ENCODE measurements around the gene DYNC2LI1.

The DYNC2LI1 gene

DNA sequence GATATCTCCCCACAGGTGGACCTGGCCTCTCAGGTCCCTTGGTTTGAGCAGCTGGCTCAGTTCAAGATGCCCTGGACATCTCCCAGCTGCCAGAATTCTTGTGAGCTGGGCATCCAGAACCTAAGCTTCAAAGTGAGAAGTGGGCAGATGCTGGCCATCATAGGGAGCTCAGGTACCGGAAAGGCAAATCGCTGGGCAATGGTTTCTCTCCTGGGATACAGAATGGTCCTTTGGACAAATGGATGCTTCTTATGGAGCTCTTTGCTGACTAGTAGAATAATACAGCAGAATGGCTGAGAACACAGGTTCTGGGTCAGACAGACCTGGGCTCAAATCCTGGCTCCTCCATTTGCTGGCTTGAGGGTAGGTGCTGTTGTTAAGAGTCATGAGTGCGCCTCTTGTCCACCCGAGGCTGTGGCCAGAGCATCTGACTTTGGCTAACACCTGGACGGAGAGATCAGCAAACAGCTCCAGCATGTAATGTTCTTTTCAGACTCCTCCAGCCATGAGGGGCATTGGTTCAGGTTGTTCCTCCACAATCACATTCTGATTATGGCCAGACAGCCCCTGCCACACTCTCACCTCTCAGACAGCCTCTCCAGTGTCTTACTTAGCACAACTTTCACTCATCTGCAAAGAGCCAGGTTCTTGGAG lies 72.4 kb downstream of the DYNC2LI1 start:
- H3K9ac ChIP-seq (ENCODE audit: low read depth, low read length) = no peak overlapping the region
- H3K4me2 ChIP-seq (ENCODE audit: insufficient read depth, low read length) = no peak overlapping the region
- H3K79me2 ChIP-seq (ENCODE audit: insufficient read depth, low read length) = no peaks in the 10 kb centered on the region
- TF ChIP-seq, protein P1, sequence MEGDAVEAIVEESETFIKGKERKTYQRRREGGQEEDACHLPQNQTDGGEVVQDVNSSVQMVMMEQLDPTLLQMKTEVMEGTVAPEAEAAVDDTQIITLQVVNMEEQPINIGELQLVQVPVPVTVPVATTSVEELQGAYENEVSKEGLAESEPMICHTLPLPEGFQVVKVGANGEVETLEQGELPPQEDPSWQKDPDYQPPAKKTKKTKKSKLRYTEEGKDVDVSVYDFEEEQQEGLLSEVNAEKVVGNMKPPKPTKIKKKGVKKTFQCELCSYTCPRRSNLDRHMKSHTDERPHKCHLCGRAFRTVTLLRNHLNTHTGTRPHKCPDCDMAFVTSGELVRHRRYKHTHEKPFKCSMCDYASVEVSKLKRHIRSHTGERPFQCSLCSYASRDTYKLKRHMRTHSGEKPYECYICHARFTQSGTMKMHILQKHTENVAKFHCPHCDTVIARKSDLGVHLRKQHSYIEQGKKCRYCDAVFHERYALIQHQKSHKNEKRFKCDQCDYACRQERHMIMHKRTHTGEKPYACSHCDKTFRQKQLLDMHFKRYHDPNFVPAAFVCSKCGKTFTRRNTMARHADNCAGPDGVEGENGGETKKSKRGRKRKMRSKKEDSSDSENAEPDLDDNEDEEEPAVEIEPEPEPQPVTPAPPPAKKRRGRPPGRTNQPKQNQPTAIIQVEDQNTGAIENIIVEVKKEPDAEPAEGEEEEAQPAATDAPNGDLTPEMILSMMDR (IDR thresholded peaks at IDR 0.05; ENCODE audit: borderline replicate concordance, extremely low read depth, low read length, poor library complexity, severe bottlenecking) = no peak
- no peak for TF ChIP-seq EZH2 (IDR thresholded peaks at IDR 0.05; ENCODE audit: borderline replicate concordance, low read depth, low read length, severe bottlenecking)
- no peak overlapping the region for H3K27ac ChIP-seq (ENCODE audit: low read length)
- peaks cover 17% of the 10 kb centered on the region for H3K27me3 ChIP-seq (ENCODE audit: insufficient read depth, low read length, poor library complexity)
- H2AFZ ChIP-seq (ENCODE audit: low read depth, low read length) = no peak overlapping the region
- no peak for ATAC-seq (ENCODE audit: insufficient read depth, low read depth)
- no peak overlapping the region for H3K4me3 ChIP-seq (ENCODE audit: low read depth in 1 of 2, low read length in 2 of 2)
- no peaks in the 10 kb centered on the region for H3K4me1 ChIP-seq (ENCODE audit: insufficient read depth, low read length)
- H3K9me3 ChIP-seq (ENCODE audit: insufficient read depth, low read length, severe bottlenecking) = no peaks in the 10 kb centered on the region
- DNase-seq = no peak
- no peaks in the 10 kb centered on the region for H4K20me1 ChIP-seq (ENCODE audit: insufficient read depth, low read length)
- H3K36me3 ChIP-seq (ENCODE audit: insufficient read depth, low read length) = no peaks in the 10 kb centered on the region

DNA sequence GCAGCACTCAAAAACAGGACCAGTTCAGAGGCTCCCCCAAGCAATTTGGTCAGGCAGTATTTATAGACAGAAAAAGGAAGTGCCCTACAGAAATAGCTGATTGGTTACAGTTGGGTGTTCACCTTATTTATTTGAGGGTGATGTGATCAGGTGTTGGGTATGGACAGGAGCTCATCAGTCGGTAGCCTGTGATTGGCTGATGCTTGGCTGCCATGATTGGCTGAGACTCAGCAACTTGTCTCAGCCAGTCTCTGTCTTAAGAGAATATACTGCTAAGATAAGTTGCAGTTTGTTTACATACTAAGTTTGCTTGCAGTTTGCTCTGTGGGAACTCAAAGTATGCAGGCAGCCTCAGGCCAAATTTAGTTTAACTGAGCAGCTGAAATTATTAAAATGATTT lies 74.4 kb downstream of the DYNC2LI1 start:
- Histone ChIP-seq H3K27ac (ENCODE audit: low read length) (no peak overlapping the region), H2AFZ (ENCODE audit: low read depth, low read length) (no peak overlapping the region), H3K36me3 (ENCODE audit: insufficient read depth, low read length) (no peaks in the 10 kb centered on the region), H3K4me2 (ENCODE audit: insufficient read depth, low read length) (no peak overlapping the region), H3K9ac (ENCODE audit: low read depth, low read length) (no peak overlapping the region), H3K4me1 (ENCODE audit: insufficient read depth, low read length) (no peaks in the 10 kb centered on the region), H3K4me3 (ENCODE audit: low read depth in 1 of 2, low read length in 2 of 2) (no peak overlapping the region), H3K27me3 (ENCODE audit: insufficient read depth, low read length, poor library complexity) (peaks cover 4% of the 10 kb centered on the region), H3K9me3 (ENCODE audit: insufficient read depth, low read length, severe bottlenecking) (no peaks in the 10 kb centered on the region), H4K20me1 (ENCODE audit: insufficient read depth, low read length) (no peaks in the 10 kb centered on the region), H3K79me2 (ENCODE audit: insufficient read depth, low read length) (no peaks in the 10 kb centered on the region)
- ATAC-seq (ENCODE audit: insufficient read depth, low read depth) = no peak
- DNase-seq = no peak
- TF ChIP-seq, protein P1 (IDR thresholded peaks at IDR 0.05; ENCODE audit: borderline replicate concordance, extremely low read depth, low read length, poor library complexity, severe bottlenecking) = no peak
- no peak for TF ChIP-seq EZH2 (IDR thresholded peaks at IDR 0.05; ENCODE audit: borderline replicate concordance, low read depth, low read length, severe bottlenecking)

DNA sequence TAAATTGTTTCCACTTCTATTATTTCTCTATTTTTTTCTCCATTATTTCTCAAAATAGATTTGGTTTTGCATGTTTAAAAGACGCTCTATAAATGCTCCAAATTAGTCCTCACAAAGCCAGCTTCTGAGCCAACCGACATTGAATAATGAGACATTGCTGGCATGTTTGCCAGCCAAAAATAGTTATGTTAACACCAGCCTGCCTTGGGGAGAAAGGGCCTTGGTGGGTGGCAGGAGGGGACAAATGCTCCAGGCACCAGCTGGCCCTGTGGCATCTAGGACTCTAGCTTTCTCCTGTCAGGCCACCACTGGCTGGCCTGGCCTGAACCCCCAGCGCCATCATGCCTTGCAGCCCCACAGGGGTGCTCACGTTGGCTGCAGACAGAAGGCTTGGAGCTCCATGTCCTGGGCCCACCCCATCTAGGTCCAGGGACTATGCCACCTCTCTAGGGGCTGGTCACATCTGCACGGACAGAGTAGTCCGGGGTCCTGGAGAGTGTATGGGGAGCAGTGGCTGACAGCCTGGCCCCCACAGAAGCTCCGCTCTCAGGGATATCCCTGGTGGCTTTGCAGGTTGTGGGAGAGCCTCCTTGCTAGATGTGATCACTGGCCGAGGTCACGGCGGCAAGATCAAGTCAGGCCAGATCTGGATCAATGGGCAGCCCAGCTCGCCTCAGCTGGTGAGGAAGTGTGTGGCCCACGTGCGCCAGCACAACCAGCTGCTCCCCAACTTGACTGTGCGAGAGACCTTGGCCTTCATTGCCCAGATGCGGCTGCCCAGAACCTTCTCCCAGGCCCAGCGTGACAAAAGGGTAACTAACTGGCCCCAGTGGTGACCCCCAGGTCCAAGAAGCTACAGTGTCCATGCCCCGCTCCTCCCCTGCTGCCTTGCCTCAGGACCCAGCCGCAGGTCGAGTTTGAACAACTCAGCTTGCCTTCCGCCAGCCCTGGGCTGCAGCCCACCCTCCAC lies 77.5 kb downstream of the DYNC2LI1 start:
- Histone ChIP-seq H3K9ac (ENCODE audit: low read depth, low read length) (no peak overlapping the region), H3K27ac (ENCODE audit: low read length) (no peak overlapping the region), H3K9me3 (ENCODE audit: insufficient read depth, low read length, severe bottlenecking) (no peaks in the 10 kb centered on the region), H3K27me3 (ENCODE audit: insufficient read depth, low read length, poor library complexity) (peaks cover 6% of the 10 kb centered on the region), H4K20me1 (ENCODE audit: insufficient read depth, low read length) (no peaks in the 10 kb centered on the region), H2AFZ (ENCODE audit: low read depth, low read length) (no peak overlapping the region), H3K4me1 (ENCODE audit: insufficient read depth, low read length) (no peaks in the 10 kb centered on the region), H3K36me3 (ENCODE audit: insufficient read depth, low read length) (no peaks in the 10 kb centered on the region), H3K79me2 (ENCODE audit: insufficient read depth, low read length) (no peaks in the 10 kb centered on the region), H3K4me2 (ENCODE audit: insufficient read depth, low read length) (no peak overlapping the region), H3K4me3 (ENCODE audit: low read depth in 1 of 2, low read length in 2 of 2) (no peak overlapping the region)
- DNase-seq (no peak), ATAC-seq (ENCODE audit: insufficient read depth, low read depth) (no peak)
- TF ChIP-seq, protein P1 (IDR thresholded peaks at IDR 0.05; ENCODE audit: borderline replicate concordance, extremely low read depth, low read length, poor library complexity, severe bottlenecking) = no peak
- TF ChIP-seq EZH2 (IDR thresholded peaks at IDR 0.05; ENCODE audit: borderline replicate concordance, low read depth, low read length, severe bottlenecking) = no peak
